Tibial artery (tissue), 4 donors: ENCODE results near the gene KLHL29.

Source experiments
- DNase-seq, 2 donors: peaks; one replicate each; pipeline ENCODE4 v3.0.0-alpha.2; 2019
- H3K27ac ChIP-seq, 2 donors: fragments of 200-600 bp; sonication (generic) in 1 of 2; 1 replicate in 1 of 2; 2 replicates in 1 of 2; pipeline ENCODE4 v1.5.1; 2018 to 2019; ENCODE audit warnings: mild to moderate bottlenecking in 1 of 2
- H3K27me3 ChIP-seq, 2 donors: fragments of 200-600 bp; sonication (generic) in 1 of 2; one replicate each; pipeline versions ENCODE4 v1.5.1 to v1.6.0; 2016 to 2019
- H3K36me3 ChIP-seq, 3 donors: fragments of 200-600 bp; sonication (generic) in 2 of 3; one replicate each; pipeline ENCODE4 v1.5.1; 2016 to 2019; ENCODE audit warnings: mild to moderate bottlenecking in 2 of 3
- H3K4me1 ChIP-seq, 4 donors: fragments of 200-600 bp; sonication (generic) in 2 of 4; 1 replicate in 3 of 4; 2 replicates in 1 of 4; pipeline ENCODE4 v1.5.1; 2016 to 2019
- H3K4me3 ChIP-seq, 2 donors: fragments of 200-600 bp; sonication (generic) in 1 of 2; 1 replicate in 1 of 2; 2 replicates in 1 of 2; pipeline ENCODE4 v1.5.1; 2018 to 2019; ENCODE audit warnings: mild to moderate bottlenecking in 2 of 2
- H3K9me3 ChIP-seq, 3 donors: fragments of 200-600 bp; sonication (generic) in 1 of 3; one replicate each; pipeline ENCODE4 v1.5.1; 2016 to 2019
- intact Hi-C: fragments of 100-400 bp; cut with DNase I; formaldehyde crosslinking; loops from one replicate; pipeline ENCODE4 v1.15.0; 2023; ENCODE audit warnings: low total_unique reads
- TF ChIP-seq, protein P1 (sequence below), 2 experiments: fragments of 200-600 bp in 1 of 2; fragments of 450-650 bp in 1 of 2; IDR thresholded peaks; one replicate each; pipeline ENCODE4 v1.5.1; 2017 to 2019; ENCODE audit warnings: antibody characterized with exemption in 2 of 2, mild to moderate bottlenecking in 1 of 2, moderate library complexity in 1 of 2

KLHL29 gene

DNA sequence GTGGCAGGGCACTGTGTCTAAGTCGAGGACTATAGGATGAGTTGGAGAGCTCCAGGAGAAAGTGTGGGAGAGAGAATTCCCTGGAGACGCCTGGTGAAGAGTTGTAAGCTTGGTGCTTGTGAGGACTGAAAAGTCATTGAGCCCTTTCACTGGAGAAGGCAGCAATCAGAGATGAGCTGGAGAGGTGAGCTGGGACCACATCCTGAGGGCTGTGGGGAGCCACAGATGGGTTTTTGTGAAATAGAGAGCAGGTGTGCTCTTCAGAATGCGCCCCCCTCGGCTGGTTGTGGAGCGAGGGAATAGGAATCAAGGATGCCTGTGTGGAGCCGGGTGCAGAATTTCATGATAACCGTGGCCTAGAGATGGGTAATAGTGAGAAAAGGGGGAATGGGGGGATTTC is 224.3 kb downstream of the KLHL29 start:
- Histone ChIP-seq H3K9me3 (no peaks in the 10 kb centered on the region), H3K4me3 (no peak overlapping the region), H3K27me3 (no peaks in the 10 kb centered on the region), H3K36me3 (no peaks in the 10 kb centered on the region), H3K27ac (no peak overlapping the region), H3K4me1 (no peaks in the 10 kb centered on the region)
- intact Hi-C loops, result no loop called here
- no peak for DNase-seq
- TF ChIP-seq, protein P1, sequence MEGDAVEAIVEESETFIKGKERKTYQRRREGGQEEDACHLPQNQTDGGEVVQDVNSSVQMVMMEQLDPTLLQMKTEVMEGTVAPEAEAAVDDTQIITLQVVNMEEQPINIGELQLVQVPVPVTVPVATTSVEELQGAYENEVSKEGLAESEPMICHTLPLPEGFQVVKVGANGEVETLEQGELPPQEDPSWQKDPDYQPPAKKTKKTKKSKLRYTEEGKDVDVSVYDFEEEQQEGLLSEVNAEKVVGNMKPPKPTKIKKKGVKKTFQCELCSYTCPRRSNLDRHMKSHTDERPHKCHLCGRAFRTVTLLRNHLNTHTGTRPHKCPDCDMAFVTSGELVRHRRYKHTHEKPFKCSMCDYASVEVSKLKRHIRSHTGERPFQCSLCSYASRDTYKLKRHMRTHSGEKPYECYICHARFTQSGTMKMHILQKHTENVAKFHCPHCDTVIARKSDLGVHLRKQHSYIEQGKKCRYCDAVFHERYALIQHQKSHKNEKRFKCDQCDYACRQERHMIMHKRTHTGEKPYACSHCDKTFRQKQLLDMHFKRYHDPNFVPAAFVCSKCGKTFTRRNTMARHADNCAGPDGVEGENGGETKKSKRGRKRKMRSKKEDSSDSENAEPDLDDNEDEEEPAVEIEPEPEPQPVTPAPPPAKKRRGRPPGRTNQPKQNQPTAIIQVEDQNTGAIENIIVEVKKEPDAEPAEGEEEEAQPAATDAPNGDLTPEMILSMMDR (IDR thresholded peaks at IDR 0.05), result no peak

DNA sequence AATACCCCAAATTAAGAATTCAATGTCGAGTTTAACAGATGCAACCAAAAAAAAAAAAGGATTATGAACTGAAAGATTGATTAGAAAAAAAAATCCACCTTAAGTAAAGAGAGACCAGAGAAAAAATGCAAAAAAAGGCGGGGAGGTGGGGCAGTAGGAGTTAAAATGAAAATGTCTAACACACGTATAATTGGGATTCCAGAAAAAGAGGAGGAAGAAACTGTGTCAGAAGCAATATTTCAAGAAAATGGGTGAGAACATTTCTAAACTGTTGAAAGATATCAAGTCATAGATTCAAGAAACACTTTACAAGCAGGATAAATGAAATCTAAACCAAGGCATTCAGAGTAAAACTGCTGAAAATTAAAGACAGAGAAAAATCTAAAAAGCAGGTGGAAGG is 226.9 kb downstream of the KLHL29 start:
- no peak overlapping the region for H3K4me3 ChIP-seq
- peaks cover 0 to 16% (median 7%) of the 10 kb centered on the region in 4 donors for H3K4me1 ChIP-seq
- DNase-seq, result no peak
- H3K27ac ChIP-seq, result no peak overlapping the region
- TF ChIP-seq, protein P1 (IDR thresholded peaks at IDR 0.05), result no peak
- no peaks in the 10 kb centered on the region for H3K27me3 ChIP-seq
- intact Hi-C loops, result no loop called here
- H3K9me3 ChIP-seq, result no peaks in the 10 kb centered on the region
- no peaks in the 10 kb centered on the region for H3K36me3 ChIP-seq

DNA sequence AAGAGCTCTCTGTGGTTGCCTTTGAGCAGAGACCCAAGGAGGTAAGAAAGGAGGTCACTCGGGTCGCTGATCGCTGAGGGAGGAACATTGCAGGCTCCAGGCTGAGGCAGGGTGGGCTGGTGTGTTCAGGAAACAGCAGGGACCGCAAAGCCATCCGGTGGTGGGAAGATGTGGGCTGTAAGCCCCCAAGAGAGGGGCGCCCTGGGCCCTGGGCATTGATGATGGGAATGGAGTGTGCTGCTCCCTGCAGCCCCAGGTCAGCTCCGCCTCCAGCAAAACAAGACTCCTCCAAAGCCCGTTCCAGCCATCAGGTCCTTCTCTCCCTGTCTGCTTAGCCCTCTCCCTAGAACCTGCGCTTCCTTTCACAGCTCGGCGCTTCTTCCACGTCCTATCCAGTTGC is 229.7 kb downstream of the KLHL29 start:
- H3K27ac ChIP-seq, result no peak overlapping the region
- H3K36me3 ChIP-seq, result no peaks in the 10 kb centered on the region
- intact Hi-C loops, result no loop called here
- no peak for DNase-seq
- no peak overlapping the region for H3K4me3 ChIP-seq
- TF ChIP-seq, protein P1 (IDR thresholded peaks at IDR 0.05), result no peak
- H3K27me3 ChIP-seq, result no peaks in the 10 kb centered on the region
- peaks cover 0 to 42% (median 29%) of the 10 kb centered on the region in 4 donors for H3K4me1 ChIP-seq
- H3K9me3 ChIP-seq, result no peaks in the 10 kb centered on the region

DNA sequence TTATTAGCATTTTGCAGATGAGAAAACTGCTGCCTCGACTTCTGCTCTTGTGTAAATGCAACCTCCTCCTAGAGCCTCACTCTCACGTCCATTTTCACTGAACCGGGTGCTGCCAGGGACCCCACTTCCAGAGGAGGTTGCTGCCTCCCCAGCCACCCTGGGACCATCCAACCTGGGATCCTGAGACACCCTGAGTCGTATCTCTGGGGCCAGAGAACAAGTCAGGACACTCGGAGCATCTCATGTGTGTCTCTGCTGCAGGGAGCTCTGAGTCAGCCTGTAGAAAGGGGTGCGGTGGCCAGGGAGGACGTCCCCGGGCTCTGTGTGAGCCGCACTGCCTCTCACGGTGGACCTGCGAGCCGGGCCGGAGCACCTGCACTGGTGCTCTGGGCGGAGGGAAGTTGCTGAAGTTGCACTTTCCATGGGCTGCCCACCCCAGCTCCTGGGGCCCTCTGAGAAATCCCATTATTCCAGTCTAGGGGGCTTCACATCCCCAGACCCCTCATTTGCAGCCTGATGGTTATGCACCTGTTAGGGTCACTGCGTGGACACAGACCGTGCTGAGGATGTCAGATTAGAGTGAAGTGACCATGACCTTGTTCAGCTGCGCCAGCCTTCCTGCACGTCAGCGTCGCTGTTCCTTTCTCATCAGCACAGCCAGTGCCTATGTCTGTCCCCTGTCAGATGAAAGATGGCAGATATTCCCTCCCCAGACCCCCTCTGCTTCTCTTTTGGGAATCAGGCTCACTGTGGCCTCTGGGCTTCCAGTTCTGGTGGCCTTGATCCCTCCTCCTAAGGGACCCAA is 230.4 kb downstream of the KLHL29 start:
- TF ChIP-seq, protein P1 (IDR thresholded peaks at IDR 0.05), result no peak
- H3K4me3 ChIP-seq, result no peak overlapping the region
- no peak for DNase-seq
- H3K4me1 ChIP-seq, result peaks cover 0 to 49% (median 36%) of the 10 kb centered on the region in 4 donors
- H3K27ac ChIP-seq, result peak overlapping the region; percentile 86 to 88
- intact Hi-C loops, result no loop called here
- no peaks in the 10 kb centered on the region for H3K9me3 ChIP-seq
- no peaks in the 10 kb centered on the region for H3K27me3 ChIP-seq
- H3K36me3 ChIP-seq, result no peaks in the 10 kb centered on the region

DNA sequence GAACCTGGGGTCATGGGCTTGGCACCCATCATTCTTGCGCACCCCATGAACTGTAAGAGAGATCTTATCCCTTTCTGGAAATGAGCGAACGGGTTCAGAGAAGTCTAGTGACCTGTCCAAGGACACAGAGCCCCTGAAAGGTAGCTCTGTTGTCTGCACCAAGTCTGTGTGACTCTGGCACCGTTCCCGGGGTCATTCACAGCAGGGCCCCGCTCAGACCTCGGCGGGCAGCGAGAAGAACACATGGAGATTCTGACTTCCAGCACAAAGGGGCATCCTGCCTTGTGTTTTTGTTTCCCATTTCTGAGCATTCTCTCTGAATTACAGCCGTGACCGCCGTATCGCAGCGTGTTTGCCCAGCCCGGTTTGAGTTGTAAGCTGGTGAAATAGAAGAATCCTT is 231.7 kb downstream of the KLHL29 start:
- intact Hi-C loops, result no loop called here
- Histone ChIP-seq H3K4me1 (peaks cover 0 to 61% (median 48%) of the 10 kb centered on the region in 4 donors), H3K27me3 (no peaks in the 10 kb centered on the region), H3K27ac (peak overlapping the region; percentile 86 to 88), H3K9me3 (no peaks in the 10 kb centered on the region), H3K36me3 (no peaks in the 10 kb centered on the region), H3K4me3 (peak overlapping the region in 1 of 2 donors; percentile 35)
- TF ChIP-seq, protein P1 (IDR thresholded peaks at IDR 0.05), result no peak
- peak in 1 of 2 donors; percentile 39 for DNase-seq
